Measurements from ENCODE around the gene ZNF800.

Gene ZNF800

GRCh38 chr7:127387974-127388373, 4.5 kb downstream of the ZNF800 start:
- TF ChIP-seq CTCF (conservative IDR thresholded peaks at IDR 0.05) (no peak), ZFX (IDR thresholded peaks at IDR 0.05) (no peak)
- no peak overlapping the region for H3K27ac ChIP-seq

GRCh38 chr7:127383123-127383835, 9.2 kb downstream of the ZNF800 start:
- no peak overlapping the region for H3K27ac ChIP-seq

GRCh38 chr7:127382301-127383085, 10.0 kb downstream of the ZNF800 start:
- no peak overlapping the region for H3K27ac ChIP-seq
- no peak for TF ChIP-seq CTCF (conservative IDR thresholded peaks at IDR 0.05)
- no peak for TF ChIP-seq ZFX (IDR thresholded peaks at IDR 0.05)

More at GRCh38 chr7:127383123-127383835, 9.2 kb downstream of the ZNF800 start:
- TF ChIP-seq ZFX (IDR thresholded peaks at IDR 0.05) (no peak), CTCF (conservative IDR thresholded peaks at IDR 0.05) (no peak)

- no peak overlapping the region for H3K27ac ChIP-seq
- TF ChIP-seq CTCF (conservative IDR thresholded peaks at IDR 0.05) (no peak), ZFX (IDR thresholded peaks at IDR 0.05) (no peak)
These were observed 12.0 kb downstream of the ZNF800 start for GRCh38 chr7:127380479-127380878.

- TF ChIP-seq CTCF (conservative IDR thresholded peaks at IDR 0.05) = no peak
- no peak for TF ChIP-seq ZFX (IDR thresholded peaks at IDR 0.05)
- no peak overlapping the region for H3K27ac ChIP-seq
These were observed 12.9 kb downstream of the ZNF800 start for GRCh38 chr7:127379642-127380041.

GRCh38 chr7:127378537-127378936, 14.0 kb downstream of the ZNF800 start:
- TF ChIP-seq ZFX (IDR thresholded peaks at IDR 0.05) (no peak), CTCF (conservative IDR thresholded peaks at IDR 0.05) (no peak)
- H3K27ac ChIP-seq = no peak overlapping the region

GRCh38 chr7:127377425-127377824, 15.1 kb downstream of the ZNF800 start:
- TF ChIP-seq ZFX (IDR thresholded peaks at IDR 0.05) (no peak), CTCF (conservative IDR thresholded peaks at IDR 0.05) (no peak)
- no peak overlapping the region for H3K27ac ChIP-seq

Measured in C4-2B (cell line).